Panc1 (cell line): Measurements from ENCODE around the gene ECI2.

Experiments used
- CTCF ChIP-seq: fragments of 450-650 bp; IDR thresholded peaks from 2 replicates; pipeline ENCODE4 v1.5.1; 2017; ENCODE audit warnings: mild to moderate bottlenecking
- POLR2AphosphoS5 ChIP-seq: IDR thresholded peaks from 2 replicates; pipeline ENCODE4 v1.6.1; 2012; ENCODE audit warnings: mild to moderate bottlenecking, low read depth, low read length, moderate library complexity
- REST ChIP-seq, 2 experiments: IDR thresholded peaks; 2 replicates each; pipeline ENCODE4 v1.6.1; 2011 to 2012; ENCODE audit warnings: low read depth in 2 of 2, control low read depth in 1 of 2, low read length in 1 of 2, mild to moderate bottlenecking in 1 of 2, moderate library complexity in 1 of 2; ENCODE audit not compliant: insufficient read depth in 1 of 2
- TCF7L2 ChIP-seq: IDR thresholded peaks from 2 replicates; pipeline ENCODE4 v1.6.1; 2011; ENCODE audit warnings: mild to moderate bottlenecking, low read depth, low read length, inconsistent platforms

GRCh38 chr6:4178737-4179333 lies 43.5 kb upstream of the ECI2 start:
- TF ChIP-seq CTCF = no peak
- TF ChIP-seq TCF7L2 = no peak
- TF ChIP-seq REST (IDR thresholded peaks at IDR 0.05; ENCODE audit: insufficient read depth in 1 of 2, low read depth in 2 of 2, low read length in 1 of 2) = no peak
- no peak for TF ChIP-seq POLR2AphosphoS5
